ENCODE measurements around the gene PLA2G4E. TPM values are rescaled to one million over a fixed set of nuclear protein-coding genes. Genes with fewer than 3 reads are reported as not detected.

Gene PLA2G4E
- total and polyA plus RNA-seq, 2 of the 13 experiments (the other 11 are each of a cell fraction or from before 2014, with no cell fraction given): not detected

GRCh38 chr15:42060797-42061196 lies 40.0 kb upstream of the PLA2G4E start (continued):
- TF ChIP-seq ZNF800 (CRISPR knock-in tag; IDR thresholded peaks at IDR 0.05) (0 out of 2 replicates have a peak, but pooled peaks have one; percentile 46), GATAD1 (CRISPR knock-in tag; IDR thresholded peaks at IDR 0.05) (no peak), RFX5 (IDR thresholded peaks at IDR 0.05; ENCODE audit: low read depth, low read length) (no peak), MYC (CRISPR knock-in tag; IDR thresholded peaks at IDR 0.05; ENCODE audit: borderline replicate concordance) (no peak), ZNF292 (CRISPR knock-in tag; IDR thresholded peaks at IDR 0.05; ENCODE audit: borderline replicate concordance, low read depth) (peak; percentile 46; the same call in 1 of the 2 replicates), ZNF788 (CRISPR knock-in tag; IDR thresholded peaks at IDR 0.05; ENCODE audit: borderline replicate concordance) (0 out of 2 replicates have a peak, but pooled peaks have one; percentile 12), ZNF839 (CRISPR knock-in tag; IDR thresholded peaks at IDR 0.05; ENCODE audit: borderline replicate concordance) (no peak), PHB2 (IDR thresholded peaks at IDR 0.05; ENCODE audit: partially characterized antibody) (no peak), PRDM10 (CRISPR knock-in tag; IDR thresholded peaks at IDR 0.05; ENCODE audit: low read depth) (no peak), ZMAT5 (CRISPR knock-in tag; IDR thresholded peaks at IDR 0.05; ENCODE audit: borderline replicate concordance, low read depth) (no peak), E2F1 (CRISPR knock-in tag; IDR thresholded peaks at IDR 0.05) (no peak), ZNF225 (CRISPR knock-in tag; IDR thresholded peaks at IDR 0.05) (no peak), KAT7 (CRISPR knock-in tag; IDR thresholded peaks at IDR 0.05; ENCODE audit: borderline replicate concordance) (no peak), FOXA3 (CRISPR knock-in tag; IDR thresholded peaks at IDR 0.05) (no peak), MEIS1 (CRISPR knock-in tag; IDR thresholded peaks at IDR 0.05; ENCODE audit: borderline replicate concordance) (no peak), TEAD3 (CRISPR knock-in tag; optimal IDR thresholded peaks at IDR 0.05; ENCODE audit: borderline replicate concordance) (peak; percentile 57), SPEN (CRISPR knock-in tag; IDR thresholded peaks at IDR 0.05; ENCODE audit: low read depth) (no peak), ZNF430 (CRISPR knock-in tag; IDR thresholded peaks at IDR 0.05) (0 out of 2 replicates have a peak, but pooled peaks have one; percentile 33), ZKSCAN1 (IDR thresholded peaks at IDR 0.05; ENCODE audit: low read length) (no peak), LRRFIP1 (CRISPR knock-in tag; conservative IDR thresholded peaks at IDR 0.05) (no peak), MBNL3 (CRISPR knock-in tag; conservative IDR thresholded peaks at IDR 0.05) (no peak), TBX2 (CRISPR knock-in tag; IDR thresholded peaks at IDR 0.05; ENCODE audit: borderline replicate concordance) (0 out of 2 replicates have a peak, but pooled peaks have one; percentile 25)

All from HepG2 (cell line).